Fibroblast of the conjunctiva (primary cell): Measurements from ENCODE around the gene C20orf96.
A peak's percentile ranks its signal among the peaks of the same experiment; 100 is the strongest.
"Not testable (repeated sequence)": the region's sequence is repeated elsewhere in the genome, so short reads cannot be mapped to it uniquely, and the experiment has no call there.

Experiments
- DNase-seq: peaks from one replicate; pipeline ENCODE4 v3.0.0-alpha.2; 2010; ENCODE audit warnings: low read depth

The C20orf96 gene

GRCh38 chr20:278607-279571 is 11.7 kb downstream of the C20orf96 start:
- DNase-seq: peak; percentile 20

DNA sequence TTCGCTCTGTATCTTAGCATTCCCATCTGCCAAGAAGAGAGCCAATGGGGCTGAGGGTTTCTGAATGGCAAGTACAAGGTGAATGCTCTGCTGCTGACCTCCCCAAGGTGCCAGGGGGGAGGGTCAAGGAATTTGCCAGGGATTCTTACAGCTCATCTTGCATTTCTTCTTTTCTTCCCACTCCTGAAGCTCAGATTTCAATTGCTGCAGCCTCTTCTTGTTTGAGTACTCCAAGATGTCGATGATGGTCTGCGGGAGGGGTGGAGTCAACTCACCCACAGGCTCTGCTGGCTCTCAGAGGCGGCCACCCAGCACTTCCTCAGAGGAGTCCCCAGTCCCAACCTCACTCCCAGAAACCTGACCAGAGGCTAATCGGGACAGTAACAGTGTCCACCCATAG is 12.4 kb downstream of the C20orf96 start:
- DNase-seq: no peak

DNA sequence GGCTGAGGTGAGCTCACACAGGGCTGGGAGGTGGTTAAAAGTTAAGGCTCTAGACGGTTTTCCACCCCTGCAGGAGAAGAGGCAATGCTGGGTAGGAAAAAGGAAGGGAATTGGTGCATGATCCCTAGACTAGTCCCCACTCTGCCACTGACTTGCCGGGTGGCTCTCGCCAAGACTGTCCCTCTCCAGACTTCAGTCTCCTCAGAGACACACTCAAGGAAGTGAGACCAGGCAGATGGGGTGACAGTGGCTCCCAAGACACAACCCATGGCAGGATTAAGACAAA is 13.1 kb downstream of the C20orf96 start:
- no peak for DNase-seq

GRCh38 chr20:276620-277495 is 13.7 kb downstream of the C20orf96 start:
- no peak for DNase-seq

DNA sequence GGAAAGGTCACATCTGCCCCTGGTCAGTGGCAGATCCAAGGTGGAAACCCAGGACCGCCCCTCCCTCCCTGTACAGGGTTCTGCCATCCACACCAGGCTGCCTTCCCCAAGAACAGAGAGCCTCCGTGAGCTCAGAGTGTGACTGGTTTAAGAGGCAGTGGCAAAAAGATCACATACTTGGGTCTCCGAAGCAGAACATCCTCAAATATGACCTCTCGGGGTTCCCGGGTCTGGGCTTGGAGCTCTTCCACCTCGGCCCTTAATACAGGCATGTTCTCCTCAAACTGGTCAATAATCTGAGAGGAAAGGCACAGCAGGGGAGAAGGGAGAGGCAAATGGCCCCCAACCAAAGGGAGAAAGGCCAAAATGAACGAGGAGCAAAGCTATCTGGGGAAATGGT is 14.8 kb downstream of the C20orf96 start:
- DNase-seq: no peak

DNA sequence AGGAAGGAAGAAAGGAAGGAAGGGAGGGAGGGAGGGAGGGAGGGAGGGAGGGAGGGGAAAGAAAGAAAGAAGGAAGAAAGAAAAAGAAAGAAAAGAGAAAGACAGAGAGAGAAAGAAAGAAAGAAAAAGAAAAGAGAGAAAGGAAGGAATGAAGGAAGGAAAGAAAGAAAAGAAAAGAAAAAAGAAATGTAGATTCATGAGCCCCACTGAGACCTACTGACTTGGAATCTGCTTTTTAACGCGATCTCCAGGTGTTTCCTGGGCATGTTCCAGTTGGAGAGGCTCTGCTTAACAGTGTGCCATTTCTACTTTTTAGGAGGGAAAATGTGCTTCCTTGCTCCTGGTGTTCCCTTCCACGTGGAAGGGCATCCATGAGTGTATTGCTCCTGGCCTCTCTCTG is 16.7 kb downstream of the C20orf96 start:
- DNase-seq: no peak

GRCh38 chr20:272718-273117 is 17.8 kb downstream of the C20orf96 start:
- no peak for DNase-seq

- DNase-seq: no peak
Measured at GRCh38 chr20:271528-271927, 19.0 kb downstream of the C20orf96 start.

GRCh38 chr20:271069-271468 is 19.5 kb downstream of the C20orf96 start:
- no peak for DNase-seq

- DNase-seq: no peak
Measured at GRCh38 chr20:270517-270916, 20.0 kb downstream of the C20orf96 start.

DNA sequence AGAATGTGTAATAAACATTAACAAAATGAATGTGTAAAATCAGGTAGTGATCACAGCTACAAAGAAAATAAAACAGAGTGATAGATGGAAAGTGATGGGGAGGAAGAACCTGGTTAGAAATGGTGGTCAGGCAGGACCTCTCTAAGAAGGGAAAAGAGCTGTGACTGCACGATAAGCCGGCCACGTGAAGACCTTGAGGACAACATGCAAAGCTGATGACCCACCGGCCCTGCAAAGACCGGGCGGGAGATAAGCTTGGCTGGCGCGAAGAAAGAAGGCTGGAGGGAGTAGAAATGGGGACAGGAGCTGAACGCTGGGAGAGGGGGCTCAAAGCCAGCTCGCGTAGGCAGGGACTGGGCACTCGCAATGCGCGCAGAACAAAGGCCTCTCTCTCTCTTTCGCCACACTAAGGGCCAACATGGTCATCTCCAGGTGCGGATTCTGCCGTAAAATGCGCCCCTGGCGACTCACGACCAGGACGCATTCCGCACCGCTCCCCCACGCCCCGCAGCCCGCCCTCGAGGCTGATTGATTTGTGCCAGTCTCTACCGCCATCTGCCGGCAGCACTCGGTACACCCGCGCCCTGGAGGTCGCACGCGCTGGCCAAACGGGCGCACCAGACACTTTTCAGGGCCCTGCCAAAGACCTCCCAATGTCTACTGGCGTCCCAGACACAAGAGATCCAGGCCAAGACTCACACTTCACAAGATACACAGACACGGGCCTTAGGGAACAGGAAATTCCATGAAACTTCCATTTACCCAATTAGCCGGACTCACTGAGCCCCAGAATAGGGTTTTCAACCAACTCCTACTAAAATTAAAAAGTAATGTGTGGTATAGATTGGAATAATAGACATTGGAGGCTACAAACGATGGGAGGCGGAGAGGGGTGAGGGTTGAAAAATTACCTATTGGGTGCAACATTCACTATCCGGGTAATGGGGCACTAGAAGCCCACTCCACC is 23.7 kb downstream of the C20orf96 start:
- DNase-seq: peak; percentile 77

- no peak for DNase-seq
Measured at GRCh38 chr20:263701-264100, 26.8 kb downstream of the C20orf96 start.

GRCh38 chr20:259981-260380 is 30.6 kb downstream of the C20orf96 start:
- DNase-seq: no peak

DNA sequence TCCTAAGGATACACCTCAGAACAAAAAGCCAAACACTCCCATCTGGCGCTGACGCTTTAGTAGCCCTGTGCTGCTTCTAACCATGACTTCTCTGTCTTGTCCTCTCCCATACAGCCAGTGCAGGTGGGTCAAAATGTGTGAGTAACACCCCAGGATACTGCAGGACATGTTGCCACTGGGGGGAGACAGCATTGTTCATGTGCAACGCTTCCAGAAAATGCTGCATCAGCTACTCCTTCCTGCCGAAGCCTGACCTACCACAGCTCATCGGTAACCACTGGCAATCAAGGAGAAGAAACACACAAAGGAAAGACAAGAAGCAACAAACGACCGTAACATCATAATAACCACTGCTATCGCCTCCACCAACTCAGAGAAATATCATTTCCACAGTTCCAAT is 31.6 kb downstream of the C20orf96 start:
- no peak for DNase-seq

DNA sequence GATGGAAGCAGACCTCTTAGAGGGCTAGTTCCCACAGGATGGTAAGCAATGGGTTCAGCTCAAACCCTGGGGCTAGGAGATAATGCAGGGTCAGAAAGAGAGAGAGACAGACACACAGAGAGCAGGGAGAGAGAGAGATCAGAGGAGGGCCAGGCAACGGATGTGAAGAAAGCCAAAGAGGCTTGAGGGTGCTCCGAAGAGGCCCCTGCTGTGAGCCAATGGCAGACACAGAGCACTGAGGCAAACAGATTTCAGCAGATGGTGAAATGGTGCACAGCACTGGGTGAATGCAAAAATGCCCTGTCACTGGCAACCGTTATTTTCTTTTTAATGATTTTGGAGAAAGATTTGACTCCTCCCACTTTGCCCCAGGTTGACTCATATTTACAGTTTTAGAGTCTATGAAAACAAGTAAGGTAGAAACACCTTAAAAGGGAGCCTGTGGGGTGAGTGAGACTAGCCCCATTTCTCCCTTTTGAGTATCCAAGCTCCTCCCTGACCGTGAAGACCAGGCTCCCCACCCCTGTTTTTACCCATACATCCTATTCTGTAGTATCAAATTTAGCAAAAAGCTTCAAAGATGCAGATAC is 32.2 kb downstream of the C20orf96 start:
- no peak for DNase-seq

- no peak for DNase-seq
Measured at GRCh38 chr20:257419-257818, 33.1 kb downstream of the C20orf96 start, which contains the start of gene DEFB132. Gene DEFB132 (plus strand): TSS chr20:257724. CDS start chr20:257779, 55 bp downstream.

GRCh38 chr20:253447-253846 is 37.1 kb downstream of the C20orf96 start:
- not testable (repeated sequence) for DNase-seq

- no peak for DNase-seq
Measured at GRCh38 chr20:252801-253200, 37.7 kb downstream of the C20orf96 start.

DNA sequence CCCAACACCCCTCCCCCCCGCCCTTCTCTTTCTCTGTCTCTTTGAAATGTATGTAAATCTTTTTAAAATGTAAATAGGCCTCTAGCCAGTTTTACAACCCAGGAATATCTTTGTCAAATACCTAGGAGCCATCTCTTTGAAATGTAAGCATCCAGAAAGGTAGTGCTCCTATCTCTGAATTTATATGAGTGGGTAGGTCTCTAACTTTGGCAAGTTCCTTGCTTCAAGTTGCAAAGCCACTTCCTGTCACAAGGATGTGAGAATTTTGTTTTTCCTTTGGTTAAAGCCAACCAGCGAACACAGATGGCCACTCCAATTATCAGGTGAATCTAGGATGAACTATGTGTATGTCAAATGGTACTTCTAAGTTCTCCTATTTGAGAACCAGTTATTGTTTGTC is 39.2 kb downstream of the C20orf96 start:
- DNase-seq: no peak

DNA sequence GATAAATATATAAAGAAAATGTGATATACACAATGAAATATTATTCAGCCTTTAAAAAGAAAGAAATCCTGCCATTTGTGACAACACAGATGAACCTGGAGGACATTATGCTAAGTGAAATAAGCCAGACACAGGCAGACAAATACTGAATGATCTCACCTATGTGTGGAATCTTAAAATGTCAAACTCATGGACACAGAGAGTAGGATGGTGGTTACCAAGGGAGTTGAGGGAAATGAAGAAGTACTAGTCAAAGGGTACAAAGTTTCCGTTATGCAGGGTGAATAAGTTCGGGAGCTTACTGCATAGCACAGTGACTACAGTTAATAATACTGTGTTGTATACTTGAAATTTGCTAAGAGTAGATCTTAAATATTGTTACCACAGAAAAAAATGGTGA is 47.6 kb downstream of the C20orf96 start:
- DNase-seq: no peak

DNA sequence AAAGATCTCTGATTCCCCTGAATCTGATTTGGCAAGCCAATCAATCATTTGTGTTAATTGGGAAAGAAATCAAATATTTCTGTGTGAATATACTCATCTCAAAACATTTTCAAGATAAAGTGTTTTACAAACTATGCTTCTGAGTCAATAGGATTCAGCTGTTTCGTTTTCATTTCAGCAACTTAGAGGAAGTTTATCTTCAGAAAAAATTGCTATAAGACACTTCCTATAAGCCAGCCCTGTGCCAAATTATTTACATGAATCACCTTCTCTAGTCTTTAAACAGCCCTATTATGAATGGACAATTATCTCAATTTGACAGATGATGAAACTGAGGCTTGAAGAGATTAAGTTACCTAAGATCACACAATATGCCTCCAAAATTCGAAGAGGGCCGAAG is 52.6 kb downstream of the C20orf96 start:
- DNase-seq: no peak
